GM10266 (cell line): ENCODE data around the gene GJE1.
"Not testable (repeated sequence)": the region's sequence is repeated elsewhere in the genome, so short reads cannot be mapped to it uniquely, and the experiment has no call there.

Source experiments
- DNase-seq: peaks from one replicate; pipeline ENCODE4 v3.0.0; 2012; ENCODE audit errors: extremely low spot score
- TF ChIP-seq, protein P1 (sequence below): IDR thresholded peaks from 2 replicates; pipeline ENCODE4 v1.5.1; 2012; ENCODE audit warnings: mild to moderate bottlenecking, low read depth; ENCODE audit not compliant: control insufficient read depth, insufficient read depth; ENCODE audit errors: missing control alignments

GJE1 gene

DNA sequence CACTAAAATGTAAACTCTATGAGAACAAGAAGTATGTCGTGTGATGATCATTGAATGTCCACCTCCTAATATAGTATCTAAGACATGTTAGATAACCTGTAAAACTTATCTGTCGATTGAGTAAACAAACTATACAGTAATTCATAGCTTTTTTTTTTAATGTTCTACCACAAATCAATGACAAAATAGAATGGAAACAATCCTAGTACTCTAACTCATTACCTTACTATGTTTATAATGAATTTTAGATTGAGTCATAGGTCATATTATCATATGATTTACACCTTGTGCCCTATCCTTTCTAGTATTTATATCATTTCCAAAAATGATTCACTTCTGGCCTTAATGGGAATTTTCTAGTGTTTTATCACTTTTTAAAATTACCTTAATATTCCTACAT lies 20.5 kb downstream of the GJE1 start:
- TF ChIP-seq, protein P1, sequence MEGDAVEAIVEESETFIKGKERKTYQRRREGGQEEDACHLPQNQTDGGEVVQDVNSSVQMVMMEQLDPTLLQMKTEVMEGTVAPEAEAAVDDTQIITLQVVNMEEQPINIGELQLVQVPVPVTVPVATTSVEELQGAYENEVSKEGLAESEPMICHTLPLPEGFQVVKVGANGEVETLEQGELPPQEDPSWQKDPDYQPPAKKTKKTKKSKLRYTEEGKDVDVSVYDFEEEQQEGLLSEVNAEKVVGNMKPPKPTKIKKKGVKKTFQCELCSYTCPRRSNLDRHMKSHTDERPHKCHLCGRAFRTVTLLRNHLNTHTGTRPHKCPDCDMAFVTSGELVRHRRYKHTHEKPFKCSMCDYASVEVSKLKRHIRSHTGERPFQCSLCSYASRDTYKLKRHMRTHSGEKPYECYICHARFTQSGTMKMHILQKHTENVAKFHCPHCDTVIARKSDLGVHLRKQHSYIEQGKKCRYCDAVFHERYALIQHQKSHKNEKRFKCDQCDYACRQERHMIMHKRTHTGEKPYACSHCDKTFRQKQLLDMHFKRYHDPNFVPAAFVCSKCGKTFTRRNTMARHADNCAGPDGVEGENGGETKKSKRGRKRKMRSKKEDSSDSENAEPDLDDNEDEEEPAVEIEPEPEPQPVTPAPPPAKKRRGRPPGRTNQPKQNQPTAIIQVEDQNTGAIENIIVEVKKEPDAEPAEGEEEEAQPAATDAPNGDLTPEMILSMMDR = no peak
- DNase-seq = no peak

DNA sequence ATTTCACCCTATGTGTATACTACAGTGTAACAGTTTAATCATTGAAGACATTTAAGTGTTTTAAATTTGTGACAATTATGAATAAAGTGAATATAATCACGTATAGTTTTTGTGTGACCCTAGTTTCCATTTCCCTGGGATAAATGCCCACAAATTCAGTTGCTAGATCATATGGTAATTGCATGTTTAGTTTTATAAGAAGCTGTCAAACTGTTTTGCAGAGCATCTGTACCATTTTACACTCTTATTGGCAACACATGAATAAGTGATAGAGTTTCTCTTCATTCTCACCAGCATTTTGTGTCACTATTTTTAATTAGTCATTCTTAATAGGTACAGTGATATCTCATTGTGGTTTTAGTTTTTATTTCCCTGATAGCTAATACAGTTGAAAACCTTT lies 21.6 kb downstream of the GJE1 start:
- no peak for DNase-seq
- TF ChIP-seq, protein P1 = no peak

DNA sequence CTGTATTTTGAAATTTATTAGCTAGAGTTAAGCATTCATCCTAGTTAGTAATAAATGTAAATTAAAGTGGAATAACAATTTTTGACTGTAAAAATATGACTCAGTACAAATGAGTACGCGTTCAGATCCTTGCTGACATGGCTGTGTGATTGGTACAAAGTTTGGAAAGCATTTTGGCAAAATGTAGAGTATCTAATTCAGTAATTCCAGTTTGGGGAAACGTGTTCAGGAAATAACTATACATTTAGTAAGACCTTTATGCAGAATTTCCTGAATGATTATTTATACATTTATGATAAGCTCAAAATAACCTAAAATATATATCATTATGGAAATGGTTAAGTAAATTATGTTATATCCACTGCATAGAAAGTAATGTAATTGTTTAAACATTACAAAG lies 22.4 kb downstream of the GJE1 start:
- TF ChIP-seq, protein P1 = no peak
- no peak for DNase-seq

DNA sequence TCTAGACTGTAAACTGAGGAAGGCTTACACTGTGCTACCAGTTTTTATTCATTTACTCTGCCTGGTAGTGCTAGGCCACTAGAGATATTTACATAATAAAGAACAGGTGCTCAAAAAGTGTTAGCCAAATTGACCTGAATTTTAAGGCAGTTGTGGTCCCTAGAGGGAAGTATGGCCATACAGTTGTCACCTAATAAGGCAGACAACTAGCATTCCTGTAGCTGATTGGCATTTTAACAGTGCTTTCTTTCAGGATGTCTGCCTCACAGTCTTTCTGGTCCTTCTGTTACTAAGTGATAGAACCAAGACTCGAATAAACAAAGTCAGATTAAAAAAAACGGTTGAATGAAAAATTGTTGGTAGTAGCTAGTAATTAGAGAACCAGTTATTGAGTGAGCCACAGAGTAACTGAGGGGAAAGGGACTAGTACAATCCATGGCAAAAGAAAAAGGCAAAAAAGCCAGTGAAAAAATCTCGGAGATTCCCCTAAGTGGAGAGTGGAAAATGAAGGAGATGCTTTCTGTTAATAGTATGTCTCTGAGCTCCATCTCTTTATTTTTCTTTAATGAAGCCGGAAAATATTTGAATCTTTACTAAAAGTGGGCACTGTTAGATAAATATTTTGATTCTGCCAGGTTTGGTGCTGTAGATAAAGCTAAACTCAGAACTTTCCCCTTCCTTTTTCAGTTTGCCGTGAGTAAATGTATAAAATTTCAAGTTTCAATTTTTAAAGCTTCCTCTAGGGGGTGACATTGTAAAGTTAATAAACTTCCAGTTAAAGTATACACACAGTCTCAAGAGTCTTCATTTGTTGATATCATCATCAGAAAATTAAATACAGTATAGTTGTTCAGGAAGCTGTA lies 23.4 kb downstream of the GJE1 start:
- no peak for DNase-seq
- TF ChIP-seq, protein P1 = no peak

DNA sequence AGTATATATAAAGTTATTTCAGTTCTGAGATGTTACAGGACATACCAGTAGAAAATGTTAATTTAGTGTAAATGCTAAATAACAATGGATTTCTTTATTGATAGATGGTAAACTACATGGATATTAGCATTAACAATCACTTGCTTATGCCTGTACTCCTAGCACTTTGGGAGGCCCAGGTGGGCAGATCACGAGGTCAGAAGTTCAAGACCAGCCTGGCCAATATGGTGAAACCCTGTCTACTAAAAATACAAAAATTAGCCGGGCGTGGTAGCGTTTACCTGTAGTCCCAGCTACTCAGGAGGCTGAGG lies 24.0 kb downstream of the GJE1 start:
- not testable (repeated sequence) for DNase-seq

DNA sequence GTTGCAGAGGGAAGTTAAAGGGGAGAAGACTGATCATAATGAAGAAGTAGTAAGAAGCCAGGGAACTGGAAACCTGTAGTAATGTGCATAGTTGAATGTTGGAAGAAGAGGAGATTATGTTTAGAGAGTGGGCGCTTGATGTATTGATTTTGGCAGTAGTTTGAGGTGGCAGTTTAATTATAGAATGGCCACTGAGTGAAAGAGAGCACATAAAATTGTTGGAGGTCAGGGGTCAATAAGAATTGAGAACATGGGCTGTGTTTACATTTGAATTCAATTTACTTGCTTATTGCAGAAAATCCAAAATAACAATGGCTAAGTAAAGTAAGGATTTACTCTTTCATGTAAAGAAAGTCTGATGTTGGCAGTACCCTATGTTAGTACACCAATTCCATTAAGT lies 30.1 kb downstream of the GJE1 start:
- TF ChIP-seq, protein P1 = no peak

DNA sequence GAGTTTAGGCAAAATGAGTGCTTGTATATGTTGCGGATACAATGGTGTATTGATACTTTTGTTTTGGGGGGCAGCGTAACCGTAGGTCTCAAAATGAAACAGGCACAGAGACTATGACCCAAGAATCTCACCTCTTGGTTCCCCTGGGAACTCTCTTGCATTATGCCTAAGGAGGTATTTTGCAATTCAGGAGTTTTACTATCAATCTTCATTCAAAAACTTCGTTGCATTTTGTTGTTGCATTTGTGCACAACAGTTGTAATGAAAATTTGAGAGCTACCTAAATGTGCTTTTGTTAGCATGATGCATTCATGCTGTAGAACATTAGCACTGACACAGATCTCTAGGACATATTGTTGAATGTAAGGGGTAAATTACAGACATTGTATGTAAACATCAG lies 32.5 kb downstream of the GJE1 start:
- TF ChIP-seq, protein P1 = no peak
- no peak for DNase-seq

More for the DNA sequence above, 30.1 kb downstream of the GJE1 start:
- DNase-seq = no peak

DNA sequence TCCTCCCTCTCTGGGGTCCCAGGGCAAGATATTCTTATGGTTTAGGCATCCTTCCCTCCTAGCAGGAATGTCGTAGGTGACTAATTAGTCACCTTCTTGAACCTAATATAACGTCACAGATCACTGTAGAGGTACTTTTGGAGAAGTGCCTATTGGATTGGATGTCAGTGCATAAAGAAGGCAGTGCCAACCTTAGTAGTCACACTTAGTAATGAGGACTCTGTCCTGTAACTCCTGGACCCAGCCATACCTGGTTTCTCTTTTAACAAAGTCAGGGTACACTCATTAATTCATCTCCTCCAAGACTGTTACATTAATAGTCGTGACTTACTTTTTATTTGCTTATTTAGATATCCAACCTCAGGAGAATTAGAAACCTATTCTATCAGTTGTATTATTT lies 34.3 kb downstream of the GJE1 start:
- no peak for DNase-seq
- TF ChIP-seq, protein P1 = no peak
